GM12891 (cell line): ENCODE results near the gene CLCN1.

Source experiments
- POLR2A ChIP-seq: IDR thresholded peaks from 2 replicates; pipeline ENCODE4 v1.6.1; 2011; ENCODE audit warnings: low read depth, low read length, control low read depth
- POLR2AphosphoS5 ChIP-seq: IDR thresholded peaks from 2 replicates; pipeline ENCODE4 v1.6.1; 2011; ENCODE audit warnings: low read depth, low read length, control low read depth

- no peak for TF ChIP-seq POLR2A
- TF ChIP-seq POLR2AphosphoS5: no peak
Observed at GRCh38 chr7:143279186-143280098, 36.5 kb upstream of the CLCN1 start.
